K562 (cell line): Measurements from ENCODE around the gene MYADML2. TPM values are rescaled to one million over a fixed set of nuclear protein-coding genes. Genes with fewer than 3 reads are reported as not detected.
A peak's percentile ranks its signal among the peaks of the same experiment; 100 is the strongest.

Experiments used
- ATAC-seq: fragments of 200-7000 bp; cut with Tn5 transposase; 3 replicates; pipeline ENCODE4 v1.9.1; 2020; ENCODE audit warnings: moderate library complexity
- BruUV-seq: library from RNA; stranded (reverse); fragments of 400-500 nt; replicated peaks from 2 replicates; lab custom pipeline; 2021; lab: Mats Ljungman, UMichigan
- CTCF ChIA-PET: fragments of 300-600 bp; formaldehyde crosslinking; extraction: SDS; loops from one replicate; lab custom pipeline; 2021; ENCODE audit warnings: low intra/inter-chr PET ratio; lab: Yijun Ruan, JAX
- POLR2A ChIA-PET: fragments of 300-600, 350-650 bp; sonication (Branson Sonifier 250); formaldehyde crosslinking; extraction: SDS; loops from one replicate; lab custom pipeline; 2021; ENCODE audit warnings: antibody characterized with exemption, inconsistent platforms; lab: Yijun Ruan, JAX
- DNase-seq, 4 experiments: peaks; one replicate each; pipeline versions ENCODE4 v3.0.0 to v3.0.0-alpha.2; 2011 to 2018; ENCODE audit warnings: low spot score in 3 of 4, mixed read lengths in 3 of 4; ENCODE audit errors: extremely low read depth in 1 of 4
- FAIRE-seq: peaks from 2 replicates; lab custom pipeline; 2011; peaks lifted over from hg19 to GRCh38; lab: Jason Lieb, UNC
- H2AFZ ChIP-seq: 2 replicates; pipeline ENCODE4 v1.6.0; 2011; ENCODE audit warnings: low read depth, low read length, control low read depth, inconsistent platforms
- H3K27ac ChIP-seq: fragments of 200-600 bp; 3 replicates; pipeline ENCODE4 v1.8.0; 2011; ENCODE audit warnings: low read depth, mild to moderate bottlenecking, control low read depth, inconsistent platforms, low read length, moderate library complexity, mixed read lengths; ENCODE audit errors: extremely low read depth
- H3K27me3 ChIP-seq, 2 experiments: fragments of 300-600 bp in 1 of 2; 2 replicates in 1 of 2; 3 replicates in 1 of 2; pipeline versions ENCODE4 v1.6.0 to v1.8.0; 2011; ENCODE audit warnings: inconsistent platforms in 2 of 2, low read length in 2 of 2, mild to moderate bottlenecking in 1 of 2, mixed read lengths in 1 of 2, moderate library complexity in 1 of 2; ENCODE audit not compliant: control insufficient read depth in 2 of 2, insufficient read depth in 2 of 2
- H3K36me3 ChIP-seq: fragments of 300-600 bp; 3 replicates; pipeline ENCODE4 v1.8.0; 2011; ENCODE audit warnings: mild to moderate bottlenecking, low read length, inconsistent platforms; ENCODE audit not compliant: control insufficient read depth, insufficient read depth
- H3K4me1 ChIP-seq, 2 experiments: fragments of 200-600 bp in 1 of 2; replicated peaks in 1 of 2; 2 replicates in 1 of 2; 3 replicates in 1 of 2; pipeline versions ENCODE4 v1.5.1 to v1.8.0; 2011; ENCODE audit warnings: inconsistent platforms in 2 of 2, low read length in 2 of 2, mild to moderate bottlenecking in 1 of 2, mixed read lengths in 1 of 2, moderate library complexity in 1 of 2; ENCODE audit not compliant: control insufficient read depth in 2 of 2, insufficient read depth in 2 of 2
- H3K4me2 ChIP-seq: 2 replicates; pipeline ENCODE4 v1.6.1; 2011; ENCODE audit warnings: low read length, control low read depth, inconsistent platforms, mixed read lengths; ENCODE audit not compliant: insufficient read depth
- H3K4me3 ChIP-seq: fragments of 200-600 bp; sonication (generic), shearing (Covaris generic); 2 replicates; pipeline ENCODE4 v1.5.1; 2016; ENCODE audit warnings: control low read depth, inconsistent platforms
- H3K79me2 ChIP-seq: fragments of 200-600 bp; 3 replicates; pipeline ENCODE4 v1.8.0; 2011; ENCODE audit warnings: low read length, inconsistent platforms; ENCODE audit not compliant: control insufficient read depth, insufficient read depth
- H3K9ac ChIP-seq, 2 experiments: 2 replicates each; pipeline versions ENCODE4 v1.6.0 to v1.6.1; 2011; ENCODE audit warnings: low read depth in 2 of 2, low read length in 2 of 2, control low read depth in 1 of 2, inconsistent platforms in 1 of 2, mild to moderate bottlenecking in 1 of 2, mixed read lengths in 1 of 2; ENCODE audit not compliant: insufficient read depth in 1 of 2
- H3K9me1 ChIP-seq: one replicate; pipeline ENCODE4 v1.6.0; 2011; ENCODE audit warnings: inconsistent platforms, mild to moderate bottlenecking, low read length, moderate library complexity; ENCODE audit not compliant: control insufficient read depth, insufficient read depth
- H3K9me3 ChIP-seq: replicated peaks from 2 replicates; pipeline ENCODE4 v1.5.1; 2011; ENCODE audit warnings: low read depth, low read length, inconsistent platforms; ENCODE audit not compliant: control insufficient read depth, insufficient read depth
- H4K20me1 ChIP-seq: replicated peaks from 2 replicates; pipeline ENCODE4 v1.6.1; 2011; ENCODE audit warnings: low read length, inconsistent platforms, mixed read lengths; ENCODE audit not compliant: control insufficient read depth, insufficient read depth
- COPS2 ChIP-seq: fragments of 450-650 bp; conservative IDR thresholded peaks from 2 replicates; pipeline ENCODE4 v1.6.1; 2016; ENCODE audit warnings: mild to moderate bottlenecking, moderate library complexity
- DIDO1 ChIP-seq: fragments of 450-650 bp; IDR thresholded peaks from 2 replicates; pipeline ENCODE4 v1.6.1; 2016; ENCODE audit warnings: low read depth, missing biosample characterization, missing genetic modification characterization
- KAT7 ChIP-seq: sonication (generic); formaldehyde crosslinking; IDR thresholded peaks from 2 replicates; pipeline ENCODE4 v1.8.0; 2022; ENCODE audit warnings: missing genetic modification reagents, mild to moderate bottlenecking, borderline replicate concordance
- MBD2 ChIP-seq: sonication (generic); IDR thresholded peaks from 2 replicates; pipeline ENCODE4 v1.6.1; 2016; ENCODE audit warnings: low read depth, borderline replicate concordance
- MIER1 ChIP-seq: fragments of 450-650 bp; IDR thresholded peaks from 2 replicates; pipeline ENCODE4 v1.6.1; 2016; ENCODE audit warnings: antibody characterized with exemption, mild to moderate bottlenecking, low read depth
- MYNN ChIP-seq, 2 experiments: sonication (generic); formaldehyde crosslinking in 1 of 2; IDR thresholded peaks; 2 replicates each; pipeline versions ENCODE4 v1.5.0 to v1.6.1; 2016 to 2020; ENCODE audit warnings: antibody characterized with exemption in 1 of 2, missing genetic modification reagents in 1 of 2
- RBM39 ChIP-seq: fragments of 200-400 bp; formaldehyde crosslinking; optimal IDR thresholded peaks from 2 replicates; pipeline ENCODE3; 2018; ENCODE audit warnings: low read depth, low read length
- TAF7 ChIP-seq: fragments of 450-650 bp; IDR thresholded peaks from 2 replicates; pipeline ENCODE4 v1.6.1; 2016; ENCODE audit warnings: missing genetic modification characterization, missing compliant biosample characterization
- THRAP3 ChIP-seq: fragments of 450-650 bp; IDR thresholded peaks from 2 replicates; pipeline ENCODE4 v1.6.1; 2016; ENCODE audit warnings: mild to moderate bottlenecking, inconsistent platforms, borderline replicate concordance
- ZC3H11A ChIP-seq: IDR thresholded peaks from 2 replicates; pipeline ENCODE4 v1.6.1; 2012; ENCODE audit warnings: low read depth, low read length, improper control_type of control experiment
- ZNF583 ChIP-seq: fragments of 250-450 bp; sonication (Bioruptor Pico); IDR thresholded peaks from 2 replicates; pipeline ENCODE4 v1.4.0; 2020
- ZNF830 ChIP-seq: fragments of 250-450 bp; sonication (Bioruptor Pico); IDR thresholded peaks from 2 replicates; pipeline ENCODE4 v1.5.0; 2021; ENCODE audit warnings: mild to moderate bottlenecking
- WGBS: fragments of 100-300 bp; shearing (Covaris generic); methylation state at CpG from one replicate; pipeline ENCODE4 v1.1.6; 2016; ENCODE audit warnings: low coverage, mixed read lengths; ENCODE audit not compliant: insufficient coverage; ENCODE audit errors: missing lambda C conversion rate; 5-methylcytosine and 5-hydroxymethylcytosine counted together
- in situ Hi-C: fragments of 300-500 bp; cut with MboI; formaldehyde crosslinking; loops from 4 replicates; pipeline ENCODE4 v1.15.0; 2018; ENCODE audit warnings: inconsistent platforms, mixed read lengths
- intact Hi-C: fragments of 100-400 bp; cut with micrococcal nuclease; formaldehyde crosslinking; loops from 2 replicates; pipeline ENCODE4 v1.14.2; 2022
- polyA plus RNA-seq, 8 experiments: library from polyadenylated mRNA; depleted of rRNA in 4 of 8; stranded (reverse) in 5 of 8; unstranded in 3 of 8; fragments of >200 nt; fragmentation: Nextera tagmentation in 2 of 8; fragmentation: Illumina TruSeq in 1 of 8; extraction: Ambion mirVana in 2 of 8; extraction: Trizol in 1 of 8; gene quantifications; 2 replicates each; pipeline versions ENCODE4 v1.2.1 to v1.2.3, GENCODE V29; 2011 to 2014; ENCODE audit warnings: inconsistent platforms in 1 of 8, missing spikeins in 1 of 8
- total RNA-seq, 7 experiments: library from RNA; depleted of rRNA in 6 of 7; stranded (reverse); fragments of >200 nt in 6 of 7; fragmentation: Illumina TruSeq in 2 of 7; extraction: Trizol in 2 of 7; gene quantifications; 2 replicates each; pipeline versions ENCODE4 v1.2.1 to v1.2.3, GENCODE V29; 2011 to 2021; ENCODE audit warnings: low replicate concordance in 1 of 7
- TF ChIP-seq, protein P1 (sequence below): fragments of 250-450 bp; sonication (Bioruptor Pico); IDR thresholded peaks from 2 replicates; pipeline ENCODE4 v1.5.0; 2021
- TF ChIP-seq, protein P2 (sequence below): sonication (generic); formaldehyde crosslinking; IDR thresholded peaks from 2 replicates; pipeline ENCODE4 v1.8.0; 2022; ENCODE audit warnings: mild to moderate bottlenecking, missing genetic modification reagents
- TF ChIP-seq, protein P3 (sequence below): sonication (generic); formaldehyde crosslinking; IDR thresholded peaks from 2 replicates; pipeline ENCODE4 v1.8.0; 2022; ENCODE audit warnings: mild to moderate bottlenecking, missing genetic modification reagents

Gene MYADML2
- total and polyA plus RNA-seq, 9 of the 15 experiments (the other 6 are each of a cell fraction or from before 2014, with no cell fraction given), result not detected

DNA sequence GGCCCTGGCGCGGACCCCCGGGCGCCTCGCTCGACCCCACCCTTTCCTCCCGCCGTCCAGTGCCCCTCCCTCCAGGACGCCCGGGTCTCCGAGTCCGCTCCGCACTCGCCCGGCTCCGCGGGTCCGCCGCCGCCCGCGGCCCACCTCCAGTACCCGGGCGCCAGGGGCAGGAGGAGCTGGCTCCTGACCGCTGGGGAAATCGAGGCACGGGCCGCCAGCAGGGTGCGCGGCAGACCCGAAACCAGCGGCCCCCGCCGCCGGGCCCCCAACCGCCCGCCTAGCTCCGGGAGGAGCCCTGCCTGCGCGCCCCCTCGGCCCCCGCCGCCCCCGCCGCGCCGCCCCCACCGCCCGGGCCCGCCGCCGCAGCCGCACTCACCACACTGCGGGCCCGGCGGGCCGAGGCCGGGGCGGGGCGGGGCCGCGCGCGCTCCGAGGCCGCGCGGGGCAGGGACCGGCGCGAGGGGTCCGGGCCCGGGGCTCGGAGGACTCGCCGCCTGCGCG is 19.8 kb downstream of the MYADML2 start:
- Histone ChIP-seq H3K79me2 (peaks cover 69% of the 10 kb centered on the region), H3K9me1 (peaks cover 6% of the 10 kb centered on the region), H3K36me3 (peaks cover 8% of the 10 kb centered on the region; the same call in 2 of the 3 replicates), H2AFZ (no peak overlapping the region), H3K9ac (peak overlapping the region; percentile 93 to 95), H3K27ac (peak overlapping the region; percentile 98), H3K4me3 (peak overlapping the region; percentile 81), H4K20me1 (peaks cover 11% of the 10 kb centered on the region), H3K4me2 (peak overlapping the region; percentile 89), H3K9me3 (no peaks in the 10 kb centered on the region), H3K4me1 (peaks cover 39 to 95% of the 10 kb centered on the region in 2 experiments), H3K27me3 (no peaks in the 10 kb centered on the region)
- 0% methylated on average over 4 of the region's 78 CpGs for WGBS
- ChIA-PET CTCF (interaction anchor here (0.8 kb wide), 1 partner anchor 11 kb away, joined by 3 read pairs; no protein-coding TSS in a partner anchor), POLR2A (interaction anchor here (0.7 to 4.8 kb wide), 9 partner anchors 9 to 244 kb away, joined by 3 to 32 read pairs (median 5); partner anchors contain the start of genes ARL16, HGS and PYCR1)
- FAIRE-seq, result no peak
- ATAC-seq, result no peak
- intact Hi-C loops, result no loop called here
- DNase-seq, result peak in 1 of 4 experiments; percentile 74
- BruUV-seq, result no TSS peak
- in situ Hi-C loops, result no loop called here
- TF ChIP-seq ZNF583 (CRISPR knock-in tag) (no peak), ZC3H11A (no peak), COPS2 (no peak), MBD2 (no peak), ZNF830 (no peak), MIER1 (no peak), MYNN (IDR thresholded peaks at IDR 0.05) (0 out of 2 replicates have a peak, but pooled peaks have one; percentile 7), MYNN (CRISPR knock-in tag; IDR thresholded peaks at IDR 0.05) (no peak), RBM39 (no peak), DIDO1 (tag) (no peak), TAF7 (no peak), THRAP3 (no peak), KAT7 (no peak)
- TF ChIP-seq, protein P1, sequence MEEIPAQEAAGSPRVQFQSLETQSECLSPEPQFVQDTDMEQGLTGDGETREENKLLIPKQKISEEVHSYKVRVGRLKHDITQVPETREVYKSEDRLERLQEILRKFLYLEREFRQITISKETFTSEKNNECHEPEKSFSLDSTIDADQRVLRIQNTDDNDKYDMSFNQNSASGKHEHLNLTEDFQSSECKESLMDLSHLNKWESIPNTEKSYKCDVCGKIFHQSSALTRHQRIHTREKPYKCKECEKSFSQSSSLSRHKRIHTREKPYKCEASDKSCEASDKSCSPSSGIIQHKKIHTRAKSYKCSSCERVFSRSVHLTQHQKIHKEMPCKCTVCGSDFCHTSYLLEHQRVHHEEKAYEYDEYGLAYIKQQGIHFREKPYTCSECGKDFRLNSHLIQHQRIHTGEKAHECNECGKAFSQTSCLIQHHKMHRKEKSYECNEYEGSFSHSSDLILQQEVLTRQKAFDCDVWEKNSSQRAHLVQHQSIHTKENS (CRISPR knock-in tag), result no peak
- TF ChIP-seq, protein P2, sequence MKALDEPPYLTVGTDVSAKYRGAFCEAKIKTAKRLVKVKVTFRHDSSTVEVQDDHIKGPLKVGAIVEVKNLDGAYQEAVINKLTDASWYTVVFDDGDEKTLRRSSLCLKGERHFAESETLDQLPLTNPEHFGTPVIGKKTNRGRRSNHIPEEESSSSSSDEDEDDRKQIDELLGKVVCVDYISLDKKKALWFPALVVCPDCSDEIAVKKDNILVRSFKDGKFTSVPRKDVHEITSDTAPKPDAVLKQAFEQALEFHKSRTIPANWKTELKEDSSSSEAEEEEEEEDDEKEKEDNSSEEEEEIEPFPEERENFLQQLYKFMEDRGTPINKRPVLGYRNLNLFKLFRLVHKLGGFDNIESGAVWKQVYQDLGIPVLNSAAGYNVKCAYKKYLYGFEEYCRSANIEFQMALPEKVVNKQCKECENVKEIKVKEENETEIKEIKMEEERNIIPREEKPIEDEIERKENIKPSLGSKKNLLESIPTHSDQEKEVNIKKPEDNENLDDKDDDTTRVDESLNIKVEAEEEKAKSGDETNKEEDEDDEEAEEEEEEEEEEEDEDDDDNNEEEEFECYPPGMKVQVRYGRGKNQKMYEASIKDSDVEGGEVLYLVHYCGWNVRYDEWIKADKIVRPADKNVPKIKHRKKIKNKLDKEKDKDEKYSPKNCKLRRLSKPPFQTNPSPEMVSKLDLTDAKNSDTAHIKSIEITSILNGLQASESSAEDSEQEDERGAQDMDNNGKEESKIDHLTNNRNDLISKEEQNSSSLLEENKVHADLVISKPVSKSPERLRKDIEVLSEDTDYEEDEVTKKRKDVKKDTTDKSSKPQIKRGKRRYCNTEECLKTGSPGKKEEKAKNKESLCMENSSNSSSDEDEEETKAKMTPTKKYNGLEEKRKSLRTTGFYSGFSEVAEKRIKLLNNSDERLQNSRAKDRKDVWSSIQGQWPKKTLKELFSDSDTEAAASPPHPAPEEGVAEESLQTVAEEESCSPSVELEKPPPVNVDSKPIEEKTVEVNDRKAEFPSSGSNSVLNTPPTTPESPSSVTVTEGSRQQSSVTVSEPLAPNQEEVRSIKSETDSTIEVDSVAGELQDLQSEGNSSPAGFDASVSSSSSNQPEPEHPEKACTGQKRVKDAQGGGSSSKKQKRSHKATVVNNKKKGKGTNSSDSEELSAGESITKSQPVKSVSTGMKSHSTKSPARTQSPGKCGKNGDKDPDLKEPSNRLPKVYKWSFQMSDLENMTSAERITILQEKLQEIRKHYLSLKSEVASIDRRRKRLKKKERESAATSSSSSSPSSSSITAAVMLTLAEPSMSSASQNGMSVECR, result no peak; the same call in 1 of the 2 replicates
- TF ChIP-seq, protein P3, sequence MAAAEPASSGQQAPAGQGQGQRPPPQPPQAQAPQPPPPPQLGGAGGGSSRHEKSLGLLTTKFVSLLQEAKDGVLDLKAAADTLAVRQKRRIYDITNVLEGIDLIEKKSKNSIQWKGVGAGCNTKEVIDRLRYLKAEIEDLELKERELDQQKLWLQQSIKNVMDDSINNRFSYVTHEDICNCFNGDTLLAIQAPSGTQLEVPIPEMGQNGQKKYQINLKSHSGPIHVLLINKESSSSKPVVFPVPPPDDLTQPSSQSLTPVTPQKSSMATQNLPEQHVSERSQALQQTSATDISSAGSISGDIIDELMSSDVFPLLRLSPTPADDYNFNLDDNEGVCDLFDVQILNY (CRISPR knock-in tag), result no peak
